Kidney tubule cell (primary cell): Measurements from ENCODE around the gene PIEZO2.

Source experiments
- DNase-seq: peaks from one replicate; pipeline ENCODE4 v3.0.0-alpha.2; 2018; ENCODE audit warnings: low spot score

The PIEZO2 gene

DNA sequence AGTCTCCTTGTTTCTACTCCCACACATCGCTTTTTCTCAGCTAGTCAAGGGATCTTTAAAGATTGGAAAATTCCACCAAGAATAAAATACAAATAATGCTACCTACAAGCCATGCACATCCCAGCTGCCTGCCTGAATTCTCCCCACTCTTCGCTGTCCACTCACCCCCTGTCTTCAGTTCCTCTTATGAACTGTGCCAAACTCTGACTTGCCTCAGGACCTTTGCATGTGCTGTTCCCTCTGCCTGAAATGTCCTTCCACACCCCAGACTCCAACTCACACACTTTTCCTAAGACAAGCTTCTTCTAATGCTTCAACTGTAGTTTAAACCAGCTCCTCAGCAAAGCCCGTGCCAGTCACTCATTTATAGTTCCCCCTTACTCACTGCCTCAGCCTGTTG lies 363.6 kb downstream of the PIEZO2 start:
- DNase-seq: no peak

DNA sequence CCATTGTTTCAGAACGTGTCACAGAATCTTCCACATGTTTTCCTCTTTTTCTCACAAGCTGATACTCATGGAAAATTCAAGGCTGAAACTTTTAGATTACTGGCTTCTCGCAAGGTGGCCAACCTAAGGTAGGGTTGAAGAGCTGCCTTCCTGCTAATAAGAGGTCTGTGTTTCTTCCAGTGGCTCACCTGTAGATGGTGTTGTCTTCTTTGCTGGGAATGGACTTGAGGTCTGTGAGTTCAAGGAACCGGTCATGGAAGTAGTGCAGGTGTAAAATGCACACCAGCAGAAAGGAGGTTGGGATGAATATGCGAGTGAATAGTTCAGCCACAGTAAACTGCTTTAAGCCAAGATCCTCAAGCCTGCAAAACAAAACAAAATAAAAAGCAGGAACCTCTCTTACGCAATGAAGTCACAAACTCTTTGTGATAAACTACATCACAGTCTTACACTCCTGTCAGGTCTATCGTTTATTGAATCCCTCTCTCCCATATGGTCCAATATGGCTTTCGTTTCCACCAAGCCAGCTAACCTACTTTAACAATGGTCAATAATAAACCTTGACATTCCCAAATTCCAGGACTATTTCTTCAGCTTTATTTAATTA lies 364.7 kb downstream of the PIEZO2 start:
- DNase-seq: no peak

DNA sequence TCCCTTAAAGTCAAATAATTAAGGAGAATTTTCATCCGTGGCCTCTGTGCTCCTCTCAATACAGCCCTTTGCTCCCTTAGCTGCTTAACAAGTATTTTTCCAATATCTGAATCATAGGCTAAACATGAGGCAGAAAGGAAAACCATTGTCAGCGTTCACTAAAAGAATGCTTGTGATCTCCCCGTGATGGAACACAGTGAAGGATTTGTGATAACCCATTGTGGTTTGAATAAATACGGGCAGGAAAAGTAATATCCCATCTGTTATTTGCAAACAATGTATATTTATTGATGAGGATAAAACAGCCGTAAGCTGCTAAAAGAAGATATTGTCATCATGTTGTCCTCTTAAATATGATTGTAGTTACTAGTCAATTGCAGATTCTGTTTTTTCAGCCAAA lies 365.4 kb downstream of the PIEZO2 start:
- DNase-seq: no peak

GRCh38 chr18:10776493-10776892 lies 372.9 kb downstream of the PIEZO2 start:
- no peak for DNase-seq

DNA sequence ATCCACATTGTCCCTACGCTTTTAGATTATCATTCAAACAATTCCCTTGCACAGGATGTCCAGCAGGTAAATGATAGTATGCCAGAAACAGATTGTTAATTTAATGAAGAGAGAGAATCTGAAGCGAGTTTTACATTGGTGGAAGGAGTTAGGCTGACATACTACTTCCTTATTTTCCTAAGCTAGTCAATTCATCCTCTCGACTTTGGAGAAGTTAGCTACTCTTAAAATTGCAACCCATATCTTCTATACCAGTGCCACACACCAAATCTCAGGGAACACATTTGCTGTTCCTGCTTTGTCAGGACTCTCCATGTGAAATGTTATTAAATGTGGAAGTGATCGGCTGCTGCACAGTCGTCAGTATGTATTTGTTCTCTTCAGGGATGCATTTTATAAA lies 374.3 kb downstream of the PIEZO2 start:
- DNase-seq: no peak

DNA sequence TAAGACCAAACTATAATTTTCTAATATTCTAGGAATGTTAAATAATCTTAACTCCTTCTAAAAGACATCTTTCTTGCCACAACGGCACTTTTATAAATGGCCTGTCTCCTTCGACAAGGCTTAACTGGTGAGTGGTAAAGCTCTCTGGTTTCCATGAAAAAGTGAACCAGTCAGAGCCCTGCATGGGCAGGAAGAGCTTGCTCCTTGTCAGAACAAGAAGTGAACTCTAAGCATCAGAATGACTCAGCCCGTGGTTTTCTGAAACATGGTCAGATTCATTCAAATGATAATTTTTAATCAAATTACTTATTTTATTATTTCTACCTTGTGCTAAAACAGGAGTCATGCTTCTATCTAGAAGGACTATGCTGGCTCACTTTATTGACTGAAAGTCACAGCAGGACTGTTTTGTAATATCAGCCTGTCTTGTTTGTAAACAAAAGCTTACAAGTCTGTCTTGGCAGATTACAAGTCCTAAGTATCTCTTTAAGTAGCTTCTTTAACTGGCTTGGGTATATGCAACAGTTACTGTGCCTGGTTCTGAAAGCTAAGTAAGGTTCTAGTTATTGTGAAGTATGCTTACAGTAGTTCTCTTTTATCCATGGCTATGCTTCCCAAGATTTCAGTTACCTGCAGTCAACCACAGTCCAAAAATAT lies 378.2 kb downstream of the PIEZO2 start:
- DNase-seq: peak; percentile 30

DNA sequence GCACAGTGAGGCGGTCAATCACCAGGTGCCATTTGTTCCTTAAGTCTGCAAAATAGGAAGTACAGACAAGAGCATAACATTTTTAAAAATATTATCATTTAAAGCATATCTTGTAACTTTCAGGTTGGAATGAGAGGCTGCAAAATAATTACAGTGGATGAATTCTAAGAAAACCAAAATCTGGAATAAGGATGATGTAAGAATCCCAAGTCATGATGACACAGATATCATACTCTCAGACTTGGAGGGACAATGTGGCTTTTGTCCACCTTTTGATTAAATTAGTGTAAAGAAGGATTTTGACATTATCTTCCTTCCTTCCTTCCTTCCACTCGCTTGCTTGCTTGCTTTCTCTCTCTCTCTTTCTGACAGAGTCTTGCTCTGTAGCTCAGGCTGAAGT lies 379.1 kb downstream of the PIEZO2 start:
- no peak for DNase-seq

GRCh38 chr18:10768221-10768620 lies 381.1 kb downstream of the PIEZO2 start:
- DNase-seq: no peak

GRCh38 chr18:10767658-10768057 lies 381.7 kb downstream of the PIEZO2 start:
- DNase-seq: no peak

GRCh38 chr18:10760986-10761385 lies 388.4 kb downstream of the PIEZO2 start:
- no peak for DNase-seq

DNA sequence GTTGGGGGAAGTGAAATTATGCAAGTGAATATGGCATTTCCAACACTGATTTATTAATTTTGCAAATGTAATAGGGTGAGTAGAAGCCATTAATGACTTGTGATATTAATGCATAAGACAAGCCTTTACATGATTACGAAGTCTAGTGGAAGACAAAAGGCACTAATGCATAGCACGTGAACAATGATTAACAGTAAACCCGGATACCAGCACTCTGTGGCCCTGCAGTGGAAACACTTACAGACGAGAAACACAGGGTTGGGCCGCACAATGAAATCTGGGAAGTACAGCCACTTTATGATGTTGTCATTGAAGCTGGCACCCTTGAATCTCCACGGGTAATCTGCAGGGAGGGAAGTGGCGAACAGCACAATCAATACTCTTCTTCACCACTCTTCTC lies 390.1 kb downstream of the PIEZO2 start:
- DNase-seq: no peak

GRCh38 chr18:10757946-10758345 lies 391.4 kb downstream of the PIEZO2 start:
- DNase-seq: no peak

DNA sequence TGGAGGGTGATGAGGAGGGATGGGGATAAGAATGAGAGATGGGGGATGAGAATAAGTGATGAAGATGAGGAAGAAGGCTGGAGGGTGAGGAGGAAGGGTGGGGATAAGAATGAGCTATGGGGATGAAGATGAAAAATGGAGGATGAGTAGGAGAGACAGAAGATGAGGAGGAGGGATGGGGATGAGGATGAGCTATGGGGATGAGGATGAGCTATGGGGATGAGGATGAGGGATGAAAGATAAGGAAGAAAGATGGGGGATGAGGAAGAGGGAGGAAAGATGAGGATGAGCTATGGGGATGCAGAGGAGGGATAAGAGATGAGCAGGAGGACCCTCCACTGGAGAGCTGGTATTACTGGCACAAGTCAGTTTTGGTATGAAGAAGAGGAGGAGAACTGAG lies 392.0 kb downstream of the PIEZO2 start:
- DNase-seq: no peak

GRCh38 chr18:10755855-10756254 lies 393.5 kb downstream of the PIEZO2 start:
- DNase-seq: no peak

GRCh38 chr18:10754128-10754527 lies 395.2 kb downstream of the PIEZO2 start:
- DNase-seq: no peak

GRCh38 chr18:10752382-10752781 lies 397.0 kb downstream of the PIEZO2 start:
- DNase-seq: no peak

GRCh38 chr18:10751653-10752052 lies 397.7 kb downstream of the PIEZO2 start:
- DNase-seq: no peak

DNA sequence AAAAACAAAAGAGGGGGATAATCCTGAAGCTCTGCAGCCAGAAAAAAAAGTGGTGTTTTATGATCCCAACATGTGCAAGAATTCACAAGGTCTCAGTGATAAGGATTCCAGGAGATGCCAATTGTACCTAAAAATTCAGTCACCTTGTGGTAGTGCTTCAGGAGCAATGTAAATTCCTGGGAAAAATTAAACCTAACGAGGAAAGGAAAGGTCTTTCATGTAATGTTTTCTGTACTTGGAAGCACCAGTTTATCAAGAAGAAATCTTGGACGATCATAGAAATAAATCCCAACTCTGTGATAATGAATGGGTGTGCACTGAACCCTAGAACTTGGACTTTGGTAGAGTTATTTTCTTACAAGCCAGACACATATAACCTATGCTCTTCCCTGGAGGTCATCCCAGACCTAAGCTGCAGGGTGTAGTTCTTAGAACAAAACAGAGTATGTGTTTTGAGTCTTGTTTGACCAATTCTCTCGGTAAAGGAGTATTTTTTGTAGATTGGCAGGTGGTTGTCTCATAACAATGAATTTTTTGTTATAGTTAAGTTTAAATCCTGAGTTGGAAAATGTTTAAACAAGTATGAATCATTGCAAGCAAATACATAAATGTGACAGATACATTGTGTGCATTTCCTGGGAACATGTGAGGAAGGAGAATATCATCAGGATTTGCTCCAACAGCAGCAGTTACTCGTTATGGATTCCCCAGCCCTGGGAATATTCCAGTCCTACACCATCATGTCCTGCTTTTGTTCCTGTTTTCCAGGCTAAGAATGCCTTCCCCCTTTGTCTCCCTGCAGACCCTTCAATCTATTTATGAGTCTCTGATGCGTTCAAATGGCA lies 399.0 kb downstream of the PIEZO2 start:
- no peak for DNase-seq

GRCh38 chr18:10748641-10749040 lies 400.7 kb downstream of the PIEZO2 start:
- no peak for DNase-seq

- DNase-seq: no peak
These were observed 403.4 kb downstream of the PIEZO2 start for GRCh38 chr18:10745971-10746370.

DNA sequence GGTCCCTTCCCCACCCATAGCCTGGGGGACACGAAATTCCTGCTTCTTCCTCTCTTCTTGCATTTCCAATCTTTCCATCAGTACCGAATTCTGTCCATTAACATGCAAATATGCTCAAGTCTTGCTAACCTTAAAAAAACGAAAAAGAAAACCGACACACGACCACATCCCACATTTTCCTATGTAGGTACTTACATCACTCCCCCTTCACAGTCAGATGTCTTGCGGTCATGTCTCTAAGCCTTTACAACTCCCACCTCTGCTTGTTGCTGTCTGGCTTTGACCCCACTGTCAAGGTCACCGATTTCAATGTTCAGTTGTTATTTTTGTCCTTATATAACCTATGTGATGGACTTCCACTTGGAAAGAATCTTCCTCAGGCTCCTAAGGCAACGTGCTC lies 404.1 kb downstream of the PIEZO2 start:
- no peak for DNase-seq

DNA sequence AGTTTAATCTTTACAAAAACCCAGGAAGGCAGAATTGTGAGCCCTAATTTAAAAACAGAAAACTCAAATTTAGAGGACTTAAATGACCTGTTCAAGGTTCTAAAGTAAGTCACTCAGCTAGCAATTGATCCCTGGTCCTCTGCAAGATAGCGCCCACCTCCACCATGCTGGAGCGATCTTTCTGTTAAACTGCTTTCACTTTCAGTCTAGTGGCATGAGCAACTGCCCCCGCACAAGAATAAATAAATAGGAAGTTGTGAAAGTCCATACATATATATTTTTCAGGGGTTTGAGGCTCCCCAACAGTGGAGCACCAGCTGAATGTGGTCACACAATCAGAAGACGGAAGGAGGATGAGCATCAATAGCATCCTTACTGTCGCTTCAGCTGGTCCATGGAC lies 405.6 kb downstream of the PIEZO2 start:
- no peak for DNase-seq

- peak; percentile 9 for DNase-seq
These were observed 410.2 kb downstream of the PIEZO2 start for GRCh38 chr18:10739152-10739551.
